Measurements from ENCODE around the gene TRPC4.

The TRPC4 gene

GRCh38 chr13:37657134-37657533 lies 212.4 kb downstream of the TRPC4 start:
- no peak for DNase-seq (ENCODE audit: low spot score)

- DNase-seq (ENCODE audit: low spot score) = no peak
Observed at GRCh38 chr13:37656247-37656940, 213.2 kb downstream of the TRPC4 start.

GRCh38 chr13:37652596-37652995 lies 217.0 kb downstream of the TRPC4 start:
- no peak for DNase-seq (ENCODE audit: low spot score)

GRCh38 chr13:37651891-37652290 lies 217.7 kb downstream of the TRPC4 start:
- DNase-seq (ENCODE audit: low spot score) = no peak

GRCh38 chr13:37648609-37649008 lies 221.0 kb downstream of the TRPC4 start:
- no peak for DNase-seq (ENCODE audit: low spot score)

GRCh38 chr13:37647031-37647650 lies 222.4 kb downstream of the TRPC4 start:
- no peak for DNase-seq (ENCODE audit: low spot score)

- DNase-seq (ENCODE audit: low spot score) = no peak
Observed at GRCh38 chr13:37646531-37646930, 223.0 kb downstream of the TRPC4 start.

- no peak for DNase-seq (ENCODE audit: low spot score)
Observed at GRCh38 chr13:37645181-37645740, 224.3 kb downstream of the TRPC4 start.

GRCh38 chr13:37641391-37641790 lies 228.2 kb downstream of the TRPC4 start:
- DNase-seq (ENCODE audit: low spot score) = no peak

- DNase-seq (ENCODE audit: low spot score) = no peak
Observed at GRCh38 chr13:37640499-37640898, 229.1 kb downstream of the TRPC4 start.

GRCh38 chr13:37636701-37637100 lies 232.9 kb downstream of the TRPC4 start:
- DNase-seq (ENCODE audit: low spot score) = no peak

GRCh38 chr13:37632294-37632693 lies 237.3 kb downstream of the TRPC4 start:
- DNase-seq (ENCODE audit: low spot score) = no peak

GRCh38 chr13:37627428-37627827 lies 242.1 kb downstream of the TRPC4 start:
- DNase-seq (ENCODE audit: low spot score) = no peak

- no peak for DNase-seq (ENCODE audit: low spot score)
Observed at GRCh38 chr13:37621811-37622361, 247.7 kb downstream of the TRPC4 start.

- DNase-seq (ENCODE audit: low spot score) = no peak
Observed at GRCh38 chr13:37618554-37618953, 251.0 kb downstream of the TRPC4 start.

- DNase-seq (ENCODE audit: low spot score) = no peak
Observed at GRCh38 chr13:37617173-37617572, 252.4 kb downstream of the TRPC4 start.

- no peak for DNase-seq (ENCODE audit: low spot score)
Observed at GRCh38 chr13:37616131-37616530, 253.4 kb downstream of the TRPC4 start.

GRCh38 chr13:37615276-37615675 lies 254.3 kb downstream of the TRPC4 start:
- DNase-seq (ENCODE audit: low spot score) = no peak

GRCh38 chr13:37613638-37614037 lies 255.9 kb downstream of the TRPC4 start:
- DNase-seq (ENCODE audit: low spot score) = no peak

- DNase-seq (ENCODE audit: low spot score) = no peak
Observed at GRCh38 chr13:37613236-37613635, 256.3 kb downstream of the TRPC4 start.

GRCh38 chr13:37608750-37609339 lies 260.7 kb downstream of the TRPC4 start:
- no peak for DNase-seq (ENCODE audit: low spot score)

GRCh38 chr13:37602733-37603381 lies 266.7 kb downstream of the TRPC4 start:
- no peak for DNase-seq (ENCODE audit: low spot score)
